CD4-positive, CD25-positive, alpha-beta regulatory T cell (primary cell): ENCODE measurements around the gene TRAM1L1. TPM values are rescaled to one million over a fixed set of nuclear protein-coding genes. Genes with fewer than 3 reads are reported as not detected.

Source experiments
- ATAC-seq, 2 donors: fragments of 150-1000 bp; cut with Tn5 transposase; one replicate each; pipeline ENCODE4 v1.10.0; 2021; ENCODE audit warnings: low read depth in 2 of 2, moderate number of reproducible peaks in 2 of 2, moderate library complexity in 1 of 2
- DNase-seq, 3 donors: peaks; one replicate each; pipeline versions ENCODE4 v3.0.0 to v3.0.0-alpha.2; 2012 to 2022; ENCODE audit warnings: mixed read lengths in 1 of 3
- H3K27ac ChIP-seq: one replicate; pipeline ENCODE4 v1.7.0; 2013; ENCODE audit warnings: mild to moderate bottlenecking, low read length; ENCODE audit not compliant: insufficient read depth, poor library complexity, severe bottlenecking
- H3K27me3 ChIP-seq: one replicate; pipeline ENCODE4 v1.7.0; 2013; ENCODE audit warnings: low read length; ENCODE audit not compliant: control insufficient read depth, insufficient read depth
- H3K36me3 ChIP-seq: one replicate; pipeline ENCODE4 v1.7.0; 2013; ENCODE audit warnings: mild to moderate bottlenecking, low read length, moderate library complexity; ENCODE audit not compliant: control insufficient read depth, insufficient read depth
- H3K4me1 ChIP-seq: 2 replicates; pipeline ENCODE4 v1.7.0; 2013; ENCODE audit warnings: mild to moderate bottlenecking, low read length; ENCODE audit not compliant: insufficient read depth, control insufficient read depth, poor library complexity, severe bottlenecking
- H3K4me3 ChIP-seq: one replicate; pipeline ENCODE4 v1.7.0; 2013; ENCODE audit warnings: low read depth, mild to moderate bottlenecking, low read length, moderate library complexity
- H3K9me3 ChIP-seq, 2 experiments: 1 replicate in 1 of 2; 2 replicates in 1 of 2; pipeline ENCODE4 v1.7.0; 2013; ENCODE audit warnings: low read length in 2 of 2, mild to moderate bottlenecking in 1 of 2, moderate library complexity in 1 of 2; ENCODE audit not compliant: control insufficient read depth in 2 of 2
- H3K27ac Mint-ChIP-seq, 3 donors: one replicate each; pipeline ENCODE4 v1.8.0; 2020 to 2022; ENCODE audit warnings: mild to moderate bottlenecking in 3 of 3, mixed read lengths in 3 of 3, moderate library complexity in 2 of 3
- H3K27me3 Mint-ChIP-seq: one replicate; pipeline ENCODE4 v1.8.0; 2022; ENCODE audit warnings: mild to moderate bottlenecking, mixed read lengths
- H3K36me3 Mint-ChIP-seq: one replicate; pipeline ENCODE4 v1.8.0; 2020; ENCODE audit warnings: mixed read lengths
- H3K4me1 Mint-ChIP-seq, 4 donors: one replicate each; pipeline ENCODE4 v1.8.0; 2020 to 2022; ENCODE audit warnings: mixed read lengths in 4 of 4, mild to moderate bottlenecking in 1 of 4
- H3K4me3 Mint-ChIP-seq, 4 donors: one replicate each; pipeline ENCODE4 v1.8.0; 2020 to 2022; ENCODE audit warnings: mild to moderate bottlenecking in 4 of 4, mixed read lengths in 4 of 4, moderate library complexity in 3 of 4
- H3K9me3 Mint-ChIP-seq, 7 donors: one replicate each; pipeline ENCODE4 v1.8.0; 2020 to 2022; ENCODE audit warnings: mixed read lengths in 7 of 7, mild to moderate bottlenecking in 3 of 7, moderate library complexity in 2 of 7
- polyA plus RNA-seq, 4 donors: library from polyadenylated mRNA; unstranded; fragments of 300-500 nt; fragmentation: Illumina TruSeq; gene quantifications; one replicate each; pipeline ENCODE4 v1.2.3, GENCODE V29; 2021
- total RNA-seq: library from RNA; stranded (reverse); gene quantifications from one replicate; pipeline ENCODE4 v1.2.3, GENCODE V29; 2022

Gene TRAM1L1
- total RNA-seq: not detected
- polyA plus RNA-seq: not detected

GRCh38 chr4:117084866-117085701 lies at the start of gene TRAM1L1:
TRAM1L1 (minus strand) TSS chr4:117085576; CDS start chr4:117085393, 183 bp downstream.
- Histone ChIP-seq H3K4me1 (no peaks in the 10 kb centered on the region), H3K4me3 (no peak within 1 kb of the TSS), H3K27me3 (no peaks in the 10 kb centered on the region), H3K27ac (no peak within 1 kb of the TSS), H3K9me3 (no peaks in the 10 kb centered on the region), H3K36me3 (no peaks in the 10 kb centered on the region)
- Mint-ChIP-seq H3K9me3 (peaks cover 0 to 7% (median 4%) of the 10 kb centered on the region in 7 donors), H3K36me3 (no peaks in the 10 kb centered on the region), H3K4me1 (peaks cover 0 to 2% (median 0%) of the 10 kb centered on the region in 4 donors), H3K27ac (no peak within 1 kb of the TSS), H3K27me3 (no peaks in the 10 kb centered on the region), H3K4me3 (no peak within 1 kb of the TSS)
- ATAC-seq: no peak
- DNase-seq: peak in 1 of 3 donors; percentile 1

DNA sequence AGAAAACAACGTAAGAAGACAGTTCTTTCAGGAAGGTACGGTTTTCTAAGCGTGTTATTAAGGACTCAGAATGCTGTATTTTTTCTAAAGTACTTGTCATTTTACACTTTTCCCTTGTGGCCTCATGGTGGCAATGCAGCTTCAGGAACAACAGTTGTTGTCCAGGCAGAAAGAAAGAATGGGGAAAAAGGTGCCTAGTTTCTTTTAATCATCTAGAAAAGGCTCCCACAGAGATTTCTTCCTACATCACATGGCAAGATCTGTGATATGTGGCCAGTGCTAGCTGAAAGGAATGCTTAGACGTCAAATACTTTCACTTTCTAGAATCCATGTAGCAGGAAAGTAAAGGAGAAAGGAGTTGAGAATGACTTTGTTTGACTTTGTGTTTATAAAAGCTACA lies 49.0 kb upstream of the TRAM1L1 start:
- no peak overlapping the region for H3K27ac ChIP-seq
- H3K4me1 Mint-ChIP-seq: no peaks in the 10 kb centered on the region
- no peak overlapping the region for H3K27ac Mint-ChIP-seq
- ATAC-seq (no peak), DNase-seq (no peak)
- H3K4me3 Mint-ChIP-seq: no peak overlapping the region
- H3K36me3 Mint-ChIP-seq: no peaks in the 10 kb centered on the region
- no peaks in the 10 kb centered on the region for H3K27me3 ChIP-seq
- no peak overlapping the region for H3K4me3 ChIP-seq
- H3K9me3 Mint-ChIP-seq: peaks cover 0 to 18% (median 14%) of the 10 kb centered on the region in 7 donors
- H3K27me3 Mint-ChIP-seq: no peaks in the 10 kb centered on the region
- H3K4me1 ChIP-seq: no peaks in the 10 kb centered on the region
- no peaks in the 10 kb centered on the region for H3K36me3 ChIP-seq
- H3K9me3 ChIP-seq: peaks cover 5% of the 10 kb centered on the region in 2 experiments

DNA sequence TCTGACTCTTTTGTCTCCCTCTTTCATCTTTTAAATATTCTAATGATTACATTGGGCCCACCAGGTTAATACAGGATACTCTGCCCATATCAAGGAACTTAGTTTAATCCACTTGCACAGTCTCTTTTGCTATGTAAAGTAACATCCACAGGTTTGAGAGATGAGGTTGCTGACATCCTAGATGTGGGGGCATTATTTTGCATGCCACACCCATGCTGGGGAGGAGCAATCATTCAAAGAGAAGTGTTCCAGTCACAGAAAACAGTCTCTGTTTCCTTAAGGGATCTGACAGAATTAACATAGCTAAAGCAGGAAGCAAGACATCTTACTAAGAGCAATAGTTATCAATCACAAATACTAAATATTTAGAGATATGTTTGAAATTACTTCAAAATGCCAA lies 11.5 kb upstream of the TRAM1L1 start:
- Histone ChIP-seq H3K27ac (no peak overlapping the region), H3K4me1 (no peaks in the 10 kb centered on the region), H3K4me3 (no peak overlapping the region), H3K27me3 (no peaks in the 10 kb centered on the region), H3K9me3 (no peaks in the 10 kb centered on the region), H3K36me3 (no peaks in the 10 kb centered on the region)
- Mint-ChIP-seq H3K36me3 (no peaks in the 10 kb centered on the region), H3K4me3 (no peak overlapping the region), H3K4me1 (no peaks in the 10 kb centered on the region), H3K27me3 (no peaks in the 10 kb centered on the region), H3K9me3 (peaks cover 0 to 15% (median 1%) of the 10 kb centered on the region in 7 donors), H3K27ac (no peak overlapping the region)
- DNase-seq (no peak), ATAC-seq (no peak)

DNA sequence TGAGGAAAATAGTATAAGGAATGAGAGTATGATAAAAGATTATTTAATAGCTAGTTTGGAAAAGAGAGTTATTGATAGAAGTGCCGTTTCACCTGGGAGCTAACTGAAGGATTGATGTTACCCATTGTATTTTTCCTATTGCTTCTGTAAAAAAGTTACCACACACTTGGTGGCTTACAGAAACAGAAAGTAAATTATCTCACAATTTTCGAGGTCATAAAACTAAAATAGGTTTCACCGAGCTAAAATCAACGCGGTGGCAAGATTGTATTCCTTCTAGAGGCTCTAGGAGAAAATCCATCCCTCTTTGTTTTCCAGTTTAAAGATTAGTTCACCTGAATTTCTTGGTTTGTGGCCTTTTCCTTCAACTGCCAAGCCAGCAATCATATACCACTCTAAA lies 11.1 kb upstream of the TRAM1L1 start:
- Histone ChIP-seq H3K4me1 (no peaks in the 10 kb centered on the region), H3K36me3 (no peaks in the 10 kb centered on the region), H3K4me3 (no peak overlapping the region), H3K9me3 (no peaks in the 10 kb centered on the region), H3K27ac (no peak overlapping the region), H3K27me3 (no peaks in the 10 kb centered on the region)
- Mint-ChIP-seq H3K27me3 (no peaks in the 10 kb centered on the region), H3K36me3 (no peaks in the 10 kb centered on the region), H3K27ac (no peak overlapping the region), H3K9me3 (peaks cover 0 to 15% (median 1%) of the 10 kb centered on the region in 7 donors), H3K4me3 (no peak overlapping the region), H3K4me1 (no peaks in the 10 kb centered on the region)
- no peak for ATAC-seq
- DNase-seq: no peak

GRCh38 chr4:117093571-117093970 lies 8.2 kb upstream of the TRAM1L1 start:
- H3K4me1 ChIP-seq: no peaks in the 10 kb centered on the region
- Mint-ChIP-seq H3K4me1 (no peaks in the 10 kb centered on the region), H3K4me3 (no peak overlapping the region), H3K36me3 (no peaks in the 10 kb centered on the region), H3K27me3 (no peaks in the 10 kb centered on the region), H3K27ac (no peak overlapping the region), H3K9me3 (peaks cover 0 to 8% (median 2%) of the 10 kb centered on the region in 7 donors)
- no peaks in the 10 kb centered on the region for H3K27me3 ChIP-seq
- no peaks in the 10 kb centered on the region for H3K36me3 ChIP-seq
- ATAC-seq (no peak), DNase-seq (no peak)
- H3K27ac ChIP-seq: no peak overlapping the region
- no peak overlapping the region for H3K4me3 ChIP-seq
- no peaks in the 10 kb centered on the region for H3K9me3 ChIP-seq

- Mint-ChIP-seq H3K27me3 (no peaks in the 10 kb centered on the region), H3K36me3 (no peaks in the 10 kb centered on the region), H3K9me3 (peaks cover 0 to 6% (median 3%) of the 10 kb centered on the region in 7 donors), H3K27ac (no peak overlapping the region), H3K4me3 (no peak overlapping the region), H3K4me1 (no peaks in the 10 kb centered on the region)
- no peak overlapping the region for H3K4me3 ChIP-seq
- no peaks in the 10 kb centered on the region for H3K27me3 ChIP-seq
- H3K27ac ChIP-seq: no peak overlapping the region
- H3K4me1 ChIP-seq: no peaks in the 10 kb centered on the region
- H3K9me3 ChIP-seq: no peaks in the 10 kb centered on the region
- no peak for ATAC-seq
- no peak for DNase-seq
- no peaks in the 10 kb centered on the region for H3K36me3 ChIP-seq
Observed at GRCh38 chr4:117077760-117078159, 7.6 kb downstream of the TRAM1L1 start.

GRCh38 chr4:117068120-117068519 lies 17.3 kb downstream of the TRAM1L1 start:
- Histone ChIP-seq H3K36me3 (no peaks in the 10 kb centered on the region), H3K27ac (no peak overlapping the region), H3K4me1 (no peaks in the 10 kb centered on the region), H3K27me3 (no peaks in the 10 kb centered on the region), H3K9me3 (no peaks in the 10 kb centered on the region), H3K4me3 (no peak overlapping the region)
- H3K27me3 Mint-ChIP-seq: no peaks in the 10 kb centered on the region
- H3K27ac Mint-ChIP-seq: no peak overlapping the region
- H3K4me3 Mint-ChIP-seq: no peak overlapping the region
- H3K9me3 Mint-ChIP-seq: peaks cover 1 to 11% (median 4%) of the 10 kb centered on the region in 7 donors
- H3K4me1 Mint-ChIP-seq: no peaks in the 10 kb centered on the region
- H3K36me3 Mint-ChIP-seq: no peaks in the 10 kb centered on the region
- ATAC-seq (no peak), DNase-seq (no peak)
